K562 (cell line): ENCODE measurements around the gene OGDH. TPM values are rescaled to one million over a fixed set of nuclear protein-coding genes. Genes with fewer than 3 reads are reported as not detected.

Experiments
- BHLHE40 ChIP-seq: IDR thresholded peaks from 2 replicates; pipeline ENCODE4 v1.6.1; 2011; ENCODE audit warnings: low read length, improper control_type of control experiment
- CREB3L1 ChIP-seq: fragments of 450-650 bp; IDR thresholded peaks from 2 replicates; pipeline ENCODE4 v1.6.1; 2014; ENCODE audit warnings: low read depth, mild to moderate bottlenecking, moderate library complexity, borderline replicate concordance
- EGR1 ChIP-seq: fragments of 450-650 bp; conservative IDR thresholded peaks from 2 replicates; pipeline ENCODE4 v1.6.1; 2017; ENCODE audit warnings: mild to moderate bottlenecking
- ETS2 ChIP-seq: IDR thresholded peaks from 2 replicates; pipeline ENCODE4 v1.6.1; 2016; ENCODE audit warnings: borderline replicate concordance, missing genetic modification characterization, mild to moderate bottlenecking, moderate library complexity, missing compliant biosample characterization; ENCODE audit not compliant: poor library complexity, severe bottlenecking
- EWSR1 ChIP-seq: fragments of 450-650 bp; IDR thresholded peaks from 2 replicates; pipeline ENCODE4 v1.6.1; 2018; ENCODE audit warnings: borderline replicate concordance, mild to moderate bottlenecking, low read depth, moderate library complexity; ENCODE audit not compliant: partially characterized antibody
- FOXJ3 ChIP-seq: sonication (generic); formaldehyde crosslinking; IDR thresholded peaks from 2 replicates; pipeline ENCODE4 v1.4.0; 2020; ENCODE audit warnings: mild to moderate bottlenecking, missing genetic modification reagents
- GMEB1 ChIP-seq: fragments of 250-450 bp; sonication (Bioruptor Pico); IDR thresholded peaks from 2 replicates; pipeline ENCODE4 v1.4.0; 2020; ENCODE audit warnings: mild to moderate bottlenecking
- HMGN3 ChIP-seq: IDR thresholded peaks from 2 replicates; pipeline ENCODE4 v1.6.1; 2011; ENCODE audit warnings: borderline replicate concordance, low read depth, mild to moderate bottlenecking, mixed read lengths, low read length; ENCODE audit not compliant: insufficient read length; ENCODE audit errors: extremely low read depth
- HNRNPK ChIP-seq: fragments of 200-400 bp; formaldehyde crosslinking; IDR thresholded peaks from one replicate; pipeline ENCODE4 v1.6.1; 2018; ENCODE audit warnings: mild to moderate bottlenecking, low read depth, low read length; ENCODE audit not compliant: poor library complexity, severe bottlenecking
- MTA2 ChIP-seq: fragments of 450-650 bp; IDR thresholded peaks from 2 replicates; pipeline ENCODE4 v1.6.1; 2016; ENCODE audit warnings: low read depth
- RERE ChIP-seq: sonication (generic); formaldehyde crosslinking; IDR thresholded peaks from 2 replicates; pipeline ENCODE4 v1.8.0; 2023; ENCODE audit warnings: missing genetic modification reagents, mild to moderate bottlenecking, borderline replicate concordance
- SMARCC2 ChIP-seq: fragments of 450-650 bp; IDR thresholded peaks from 2 replicates; pipeline ENCODE4 v1.6.1; 2017; ENCODE audit warnings: antibody characterized with exemption, moderate library complexity, mild to moderate bottlenecking, low read depth
- SP1 ChIP-seq: sonication (generic); formaldehyde crosslinking; IDR thresholded peaks from 2 replicates; pipeline ENCODE4 v1.8.1; 2022; ENCODE audit warnings: mild to moderate bottlenecking, missing genetic modification reagents
- TCFL5 ChIP-seq: fragments of 250-450 bp; sonication (Bioruptor Pico); conservative IDR thresholded peaks from 2 replicates; pipeline ENCODE4 v1.6.1; 2021; ENCODE audit warnings: mild to moderate bottlenecking, moderate library complexity, matching md5 sums
- ZBTB7A ChIP-seq: IDR thresholded peaks from 2 replicates; pipeline ENCODE4 v1.6.1; 2011; ENCODE audit warnings: low read depth, mild to moderate bottlenecking, low read length, moderate library complexity, borderline replicate concordance; ENCODE audit not compliant: control insufficient read depth
- ZNF512 ChIP-seq: IDR thresholded peaks from 2 replicates; pipeline ENCODE4 v1.6.1; 2016; ENCODE audit warnings: missing genetic modification characterization, missing compliant biosample characterization
- polyA plus RNA-seq, 8 experiments: library from polyadenylated mRNA; depleted of rRNA in 4 of 8; stranded (reverse) in 5 of 8; unstranded in 3 of 8; fragments of >200 nt; fragmentation: Nextera tagmentation in 2 of 8; fragmentation: Illumina TruSeq in 1 of 8; extraction: Ambion mirVana in 2 of 8; extraction: Trizol in 1 of 8; gene quantifications; 2 replicates each; pipeline versions ENCODE4 v1.2.1 to v1.2.3, GENCODE V29; 2011 to 2014; ENCODE audit warnings: inconsistent platforms in 1 of 8, missing spikeins in 1 of 8
- total RNA-seq, 7 experiments: library from RNA; depleted of rRNA in 6 of 7; stranded (reverse); fragments of >200 nt in 6 of 7; fragmentation: Illumina TruSeq in 2 of 7; extraction: Trizol in 2 of 7; gene quantifications; 2 replicates each; pipeline versions ENCODE4 v1.2.1 to v1.2.3, GENCODE V29; 2011 to 2021; ENCODE audit warnings: low replicate concordance in 1 of 7

The OGDH gene
- total and polyA plus RNA-seq, 9 of the 15 experiments (the other 6 are each of a cell fraction or from before 2014, with no cell fraction given), result 3.1 to 80.3 (median 23.5) TPM

GRCh38 chr7:44607141-44608068 lies 978 bp downstream of the OGDH start (continued):
- TF ChIP-seq HNRNPK (no peak), MTA2 (no peak), ZNF512 (no peak), EGR1 (peak; percentile 77), RERE (no peak), SP1 (no peak), EWSR1 (no peak), FOXJ3 (no peak), BHLHE40 (no peak), TCFL5 (no peak), GMEB1 (no peak), ETS2 (tag) (no peak), SMARCC2 (no peak), HMGN3 (no peak), ZBTB7A (no peak), CREB3L1 (no peak)
